Ovary (tissue), 9 donors: ENCODE data around the gene ARL5B. TPM values are rescaled to one million over a fixed set of nuclear protein-coding genes. Genes with fewer than 3 reads are reported as not detected.

Experiments used
- DNase-seq, 5 donors: peaks; one replicate each; pipeline ENCODE4 v3.0.0-alpha.2; 2019 to 2020
- H3K27ac ChIP-seq, 2 donors: fragments of 200-600 bp; one replicate each; pipeline versions ENCODE4 v1.5.1 to v1.8.0; 2019 to 2022
- H3K27me3 ChIP-seq: fragments of 200-600 bp; one replicate; pipeline ENCODE4 v1.8.0; 2022
- H3K36me3 ChIP-seq: fragments of 200-600 bp; sonication (generic); one replicate; pipeline ENCODE4 v1.5.1; 2019
- H3K4me1 ChIP-seq: one replicate; pipeline ENCODE4 v1.8.1; 2013; ENCODE audit warnings: mild to moderate bottlenecking, moderate library complexity; ENCODE audit not compliant: insufficient read depth
- H3K4me3 ChIP-seq: fragments of 200-600 bp; sonication (generic); one replicate; pipeline ENCODE4 v1.5.1; 2017
- H3K9me3 ChIP-seq, 2 donors: fragments of 200-600 bp in 1 of 2; sonication (generic) in 1 of 2; one replicate each; pipeline versions ENCODE4 v1.5.1 to v1.8.1; 2013 to 2019; ENCODE audit warnings: mild to moderate bottlenecking in 1 of 2, moderate library complexity in 1 of 2
- CTCF ChIP-seq, 3 donors: fragments of 450-650 bp in 2 of 3; fragments of 200-600 bp in 1 of 3; IDR thresholded peaks; one replicate each; pipeline versions ENCODE4 v1.5.1 to v1.8.0; 2016 to 2022; ENCODE audit warnings: antibody characterized with exemption in 3 of 3, mild to moderate bottlenecking in 1 of 3
- EP300 ChIP-seq: sonication (generic); formaldehyde crosslinking; IDR thresholded peaks from one replicate; pipeline ENCODE4 v1.6.1; 2017; ENCODE audit warnings: antibody characterized with exemption
- POLR2A ChIP-seq: fragments of 450-650 bp; IDR thresholded peaks from one replicate; pipeline ENCODE4 v1.6.1; 2017; ENCODE audit warnings: antibody characterized with exemption, mild to moderate bottlenecking, moderate library complexity
- WGBS, 3 donors: extraction: QIAGEN DNeasy Blood & Tissue Kit in 1 of 3; methylation state at CpG; one replicate each; pipeline versions ENCODE4 v1.1.5 to v1.1.7; 2013 to 2017; 5-methylcytosine and 5-hydroxymethylcytosine counted together
- intact Hi-C, 4 donors: fragments of 100-400 bp; cut with DNase I; formaldehyde crosslinking; loops; one replicate each; pipeline versions ENCODE4 v1.11.0 to v1.15.1; 2022 to 2023
- polyA plus RNA-seq, 2 donors: library from polyadenylated mRNA; stranded (reverse); fragments of 200-250 nt in 1 of 2; fragments of 350-450 nt in 1 of 2; fragmentation: Illumina TruSeq in 1 of 2; extraction: RNeasy Lipid Tissue Mini Kit (QIAGEN cat#74804) in 1 of 2; gene quantifications; one replicate each; pipeline ENCODE4 v1.2.3, GENCODE V29; 2013 to 2014
- total RNA-seq, 7 donors: library from RNA; depleted of rRNA in 2 of 7; stranded (reverse); fragments of >200 nt in 2 of 7; fragmentation: NEBNext Ultra II Directional in 3 of 7; extraction: Animal tissue kit (Norgen Biotek cat#: 25700) in 3 of 7; gene quantifications; one replicate each; pipeline versions ENCODE4 v1.1.0 to v1.2.4, GENCODE V29; 2016 to 2023
- donor health status: DM: no; HTN: no; CAD: no; lungs with moderate emphysema.
- donor health status: DM: no; HTN: no; CAD: no.
- donor health status: Bipolar disorder and iron deficiency.
- donor health status: DM: yes; HTN: yes; CAD: no.
- donor health status: DM: no; HTN: no; CAD: no.
- donor health status: DM: yes; HTN: yes; CAD: no.

ARL5B gene
- total and polyA plus RNA-seq, 9 donors: 6.0 to 19.1 (median 12.8) TPM

- WGBS, 3 donors: 29 to 59% (median 50%) methylated on average over 3 of the region's 3 CpGs
- TF ChIP-seq POLR2A (no peak), EP300 (no peak), CTCF (IDR thresholded peaks at IDR 0.05) (no peak)
- no peak overlapping the region for H3K27ac ChIP-seq
- no peaks in the 10 kb centered on the region for H3K9me3 ChIP-seq
- intact Hi-C loops: no loop called here
- no peak overlapping the region for H3K4me3 ChIP-seq
- no peak for DNase-seq
- no peaks in the 10 kb centered on the region for H3K4me1 ChIP-seq
- no peaks in the 10 kb centered on the region for H3K27me3 ChIP-seq
- no peaks in the 10 kb centered on the region for H3K36me3 ChIP-seq
Measured at GRCh38 chr10:18684953-18685352, 25.7 kb downstream of the ARL5B start.

GRCh38 chr10:18685555-18685954 is 26.3 kb downstream of the ARL5B start:
- Histone ChIP-seq H3K36me3 (no peaks in the 10 kb centered on the region), H3K9me3 (no peaks in the 10 kb centered on the region), H3K4me3 (no peak overlapping the region), H3K27me3 (no peaks in the 10 kb centered on the region), H3K27ac (no peak overlapping the region), H3K4me1 (no peaks in the 10 kb centered on the region)
- intact Hi-C loops: no loop called here
- WGBS, 3 donors: 84 to 89% (median 85%) methylated on average over 7 of the region's 7 CpGs
- DNase-seq: no peak
- TF ChIP-seq EP300 (no peak), POLR2A (no peak), CTCF (IDR thresholded peaks at IDR 0.05) (no peak)

GRCh38 chr10:18687195-18687594 is 28.0 kb downstream of the ARL5B start:
- intact Hi-C loops: no loop called here
- Histone ChIP-seq H3K4me1 (no peaks in the 10 kb centered on the region), H3K36me3 (no peaks in the 10 kb centered on the region), H3K9me3 (no peaks in the 10 kb centered on the region), H3K27me3 (no peaks in the 10 kb centered on the region), H3K27ac (no peak overlapping the region), H3K4me3 (no peak overlapping the region)
- no peak for TF ChIP-seq EP300
- TF ChIP-seq POLR2A: no peak
- TF ChIP-seq CTCF (IDR thresholded peaks at IDR 0.05): no peak
- DNase-seq: no peak
- 81 to 83% (median 82%) methylated on average over 7 of the region's 7 CpGs for WGBS, 3 donors

GRCh38 chr10:18687706-18688105 is 28.5 kb downstream of the ARL5B start:
- H3K4me3 ChIP-seq: no peak overlapping the region
- no peaks in the 10 kb centered on the region for H3K36me3 ChIP-seq
- H3K27me3 ChIP-seq: no peaks in the 10 kb centered on the region
- 66 to 79% (median 73%) methylated on average over 5 of the region's 5 CpGs for WGBS, 3 donors
- no peak for DNase-seq
- TF ChIP-seq EP300 (no peak), POLR2A (no peak), CTCF (IDR thresholded peaks at IDR 0.05) (no peak)
- intact Hi-C loops: no loop called here
- no peaks in the 10 kb centered on the region for H3K9me3 ChIP-seq
- H3K4me1 ChIP-seq: no peaks in the 10 kb centered on the region
- H3K27ac ChIP-seq: no peak overlapping the region

- intact Hi-C loops: no loop called here
- Histone ChIP-seq H3K4me3 (no peak overlapping the region), H3K27ac (no peak overlapping the region), H3K4me1 (no peaks in the 10 kb centered on the region), H3K36me3 (no peaks in the 10 kb centered on the region), H3K9me3 (no peaks in the 10 kb centered on the region), H3K27me3 (no peaks in the 10 kb centered on the region)
- WGBS, 3 donors: 2 to 4% (median 2%) methylated on average over 3 of the region's 3 CpGs
- no peak for TF ChIP-seq EP300
- TF ChIP-seq POLR2A: no peak
- no peak for DNase-seq
Measured at GRCh38 chr10:18689498-18689897, 30.3 kb downstream of the ARL5B start.
